Karpas-422 (cell line): ENCODE data around the gene NOTCH4. TPM values are rescaled to one million over a fixed set of nuclear protein-coding genes. Genes with fewer than 3 reads are reported as not detected.
A peak's percentile ranks its signal among the peaks of the same experiment; 100 is the strongest.

Experiments used
- DNase-seq: peaks from one replicate; pipeline ENCODE4 v3.0.0-alpha.2; 2015
- H2AFZ ChIP-seq: fragments of 200-600 bp; sonication (generic); 2 replicates; pipeline ENCODE4 v1.6.1; 2014; ENCODE audit warnings: antibody characterized with exemption, low read length, mixed read lengths
- H3K27ac ChIP-seq: fragments of 200-600 bp; sonication (generic); 2 replicates; pipeline ENCODE4 v1.5.1; 2014; ENCODE audit warnings: mild to moderate bottlenecking, low read length, moderate library complexity
- H3K27me3 ChIP-seq: fragments of 200-600 bp; sonication (generic); 2 replicates; pipeline ENCODE4 v1.6.1; 2014; ENCODE audit warnings: low read length, mixed read lengths
- H3K36me3 ChIP-seq: fragments of 200-600 bp; sonication (generic); 2 replicates; pipeline ENCODE4 v1.6.1; 2014; ENCODE audit warnings: low read length, mixed read lengths; ENCODE audit not compliant: insufficient read depth
- H3K4me1 ChIP-seq: fragments of 200-600 bp; sonication (generic); 2 replicates; pipeline ENCODE4 v1.6.1; 2014; ENCODE audit warnings: mild to moderate bottlenecking, low read length, mixed read lengths
- H3K4me2 ChIP-seq: fragments of 200-600 bp; sonication (generic); 2 replicates; pipeline ENCODE4 v1.6.1; 2014; ENCODE audit warnings: low read length, low read depth, mild to moderate bottlenecking; ENCODE audit not compliant: poor library complexity, severe bottlenecking
- H3K4me3 ChIP-seq: fragments of 200-600 bp; sonication (generic); 2 replicates; pipeline ENCODE4 v1.5.1; 2014; ENCODE audit warnings: mild to moderate bottlenecking, antibody characterized with exemption, low read length, mixed read lengths
- H3K79me2 ChIP-seq: fragments of 200-600 bp; sonication (generic); 2 replicates; pipeline ENCODE4 v1.6.1; 2014; ENCODE audit warnings: mild to moderate bottlenecking, low read length, mixed read lengths
- H3K9ac ChIP-seq: fragments of 200-600 bp; sonication (generic); 2 replicates; pipeline ENCODE4 v1.6.0; 2014; ENCODE audit warnings: low read length
- H3K9me2 ChIP-seq: fragments of 200-600 bp; sonication (generic), shearing (Covaris generic); replicated peaks from 2 replicates; pipeline ENCODE4 v1.6.0; 2014; ENCODE audit warnings: mild to moderate bottlenecking, low read length, moderate library complexity; ENCODE audit not compliant: insufficient read depth
- H3K9me3 ChIP-seq: fragments of 300-700, 200-600 bp; sonication (generic); 2 replicates; pipeline ENCODE4 v1.6.1; 2014; ENCODE audit warnings: low read length, mixed read lengths
- H4K20me1 ChIP-seq: fragments of 200-600 bp; sonication (generic); 2 replicates; pipeline ENCODE4 v1.6.1; 2014; ENCODE audit warnings: mild to moderate bottlenecking, antibody characterized with exemption, low read length, low read depth; ENCODE audit not compliant: insufficient read depth
- total RNA-seq: library from RNA; depleted of rRNA; stranded (reverse); fragments of >200 nt; shearing (Covaris generic); gene quantifications from 2 replicates; pipeline ENCODE4 v1.2.3, GENCODE V29; 2014; ENCODE audit warnings: low replicate concordance

Gene NOTCH4
- total RNA-seq, 1 experiment from 2014 or later: 1.5 TPM

DNA sequence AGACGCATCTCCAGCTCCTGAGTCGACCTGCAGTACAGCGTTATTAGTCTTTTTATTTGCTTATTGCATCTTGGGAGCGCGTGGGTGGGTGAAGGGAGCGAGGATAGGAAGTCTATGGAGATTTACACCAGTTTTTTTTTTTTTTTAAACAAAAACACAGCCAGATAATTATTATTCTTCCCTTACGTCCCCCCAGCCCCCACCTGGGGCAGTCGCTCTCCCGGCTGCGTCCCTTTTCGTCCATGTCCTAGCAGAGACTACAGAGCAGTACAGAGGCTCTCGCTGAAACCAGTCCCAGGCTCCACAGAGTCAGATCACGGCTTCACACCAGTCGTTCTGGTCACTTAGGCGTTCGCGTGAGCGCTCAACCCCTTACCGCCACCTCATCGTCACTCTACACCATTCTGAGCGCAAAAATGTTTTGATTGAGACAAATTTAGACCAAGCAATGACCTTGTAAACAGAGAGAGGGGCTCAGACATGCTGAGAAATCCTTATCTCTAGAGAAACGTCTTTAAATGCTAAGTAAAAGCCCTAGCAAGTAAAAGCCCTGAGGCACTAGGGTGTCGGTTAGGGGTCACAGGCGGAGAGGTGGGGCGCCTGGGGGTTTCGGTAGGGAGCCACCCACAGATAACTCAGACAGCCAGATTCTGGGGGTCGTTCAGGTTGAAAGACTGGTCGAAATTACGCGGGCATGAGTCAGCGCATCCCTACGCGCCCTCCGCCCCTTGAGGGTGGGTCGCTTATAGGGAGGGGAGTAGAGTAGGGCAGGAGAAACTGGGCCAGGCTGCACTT lies 70.9 kb downstream of the NOTCH4 start:
- DNase-seq: no peak
- Histone ChIP-seq H3K4me2 (peak overlapping the region; percentile 80), H3K9me2 (no peaks in the 10 kb centered on the region), H3K4me1 (peaks cover 22% of the 10 kb centered on the region), H3K36me3 (peaks cover 4% of the 10 kb centered on the region; the same call in 1 of the 2 replicates), H3K9me3 (no peaks in the 10 kb centered on the region), H3K27ac (no peak overlapping the region), H3K9ac (peak overlapping the region; percentile 80), H3K79me2 (peaks cover 10% of the 10 kb centered on the region; the same call in 1 of the 2 replicates), H4K20me1 (no peaks in the 10 kb centered on the region), H3K4me3 (peak overlapping the region; percentile 74; the same call in 1 of the 2 replicates), H2AFZ (no peak overlapping the region), H3K27me3 (no peaks in the 10 kb centered on the region)

GRCh38 chr6:32151863-32152768 lies 71.8 kb downstream of the NOTCH4 start, which contains the start of gene PRRT1:
Gene PRRT1 (minus strand): TSS chr6:32151939. CDS start chr6:32151827, 112 bp downstream.
- no peaks in the 10 kb centered on the region for H3K9me2 ChIP-seq
- no peak within 1 kb of the TSS for H3K27ac ChIP-seq
- no peak within 1 kb of the TSS for H3K4me3 ChIP-seq
- DNase-seq: no peak
- no peak within 1 kb of the TSS for H3K9ac ChIP-seq
- no peaks in the 10 kb centered on the region for H3K36me3 ChIP-seq
- no peaks in the 10 kb centered on the region for H4K20me1 ChIP-seq
- no peak within 1 kb of the TSS for H2AFZ ChIP-seq
- H3K79me2 ChIP-seq: peaks cover 10% of the 10 kb centered on the region; the same call in 1 of the 2 replicates
- peaks cover 22% of the 10 kb centered on the region for H3K4me1 ChIP-seq
- H3K9me3 ChIP-seq: no peaks in the 10 kb centered on the region
- peak within 1 kb of the TSS; percentile 80 for H3K4me2 ChIP-seq
- H3K27me3 ChIP-seq: no peaks in the 10 kb centered on the region

- H3K4me2 ChIP-seq: no peak overlapping the region
- peaks cover 22% of the 10 kb centered on the region for H3K4me1 ChIP-seq
- no peak overlapping the region for H3K9ac ChIP-seq
- no peak overlapping the region for H2AFZ ChIP-seq
- no peaks in the 10 kb centered on the region for H4K20me1 ChIP-seq
- H3K79me2 ChIP-seq: peaks cover 10% of the 10 kb centered on the region; the same call in 1 of the 2 replicates
- no peaks in the 10 kb centered on the region for H3K27me3 ChIP-seq
- H3K27ac ChIP-seq: no peak overlapping the region
- no peaks in the 10 kb centered on the region for H3K9me2 ChIP-seq
- no peaks in the 10 kb centered on the region for H3K9me3 ChIP-seq
- H3K36me3 ChIP-seq: no peaks in the 10 kb centered on the region
- no peak for DNase-seq
- no peak overlapping the region for H3K4me3 ChIP-seq
Observed at GRCh38 chr6:32151181-32151862, 72.5 kb downstream of the NOTCH4 start.

GRCh38 chr6:32149932-32150870 lies 73.7 kb downstream of the NOTCH4 start:
- no peak for DNase-seq
- no peak overlapping the region for H3K9ac ChIP-seq
- H3K4me2 ChIP-seq: no peak overlapping the region
- peaks cover 15% of the 10 kb centered on the region for H3K4me1 ChIP-seq
- H3K9me3 ChIP-seq: no peaks in the 10 kb centered on the region
- no peaks in the 10 kb centered on the region for H3K27me3 ChIP-seq
- H3K4me3 ChIP-seq: no peak overlapping the region
- H3K79me2 ChIP-seq: peaks cover 4% of the 10 kb centered on the region; the same call in 1 of the 2 replicates
- H3K27ac ChIP-seq: no peak overlapping the region
- H4K20me1 ChIP-seq: no peaks in the 10 kb centered on the region
- no peaks in the 10 kb centered on the region for H3K36me3 ChIP-seq
- H2AFZ ChIP-seq: no peak overlapping the region
- H3K9me2 ChIP-seq: no peaks in the 10 kb centered on the region

DNA sequence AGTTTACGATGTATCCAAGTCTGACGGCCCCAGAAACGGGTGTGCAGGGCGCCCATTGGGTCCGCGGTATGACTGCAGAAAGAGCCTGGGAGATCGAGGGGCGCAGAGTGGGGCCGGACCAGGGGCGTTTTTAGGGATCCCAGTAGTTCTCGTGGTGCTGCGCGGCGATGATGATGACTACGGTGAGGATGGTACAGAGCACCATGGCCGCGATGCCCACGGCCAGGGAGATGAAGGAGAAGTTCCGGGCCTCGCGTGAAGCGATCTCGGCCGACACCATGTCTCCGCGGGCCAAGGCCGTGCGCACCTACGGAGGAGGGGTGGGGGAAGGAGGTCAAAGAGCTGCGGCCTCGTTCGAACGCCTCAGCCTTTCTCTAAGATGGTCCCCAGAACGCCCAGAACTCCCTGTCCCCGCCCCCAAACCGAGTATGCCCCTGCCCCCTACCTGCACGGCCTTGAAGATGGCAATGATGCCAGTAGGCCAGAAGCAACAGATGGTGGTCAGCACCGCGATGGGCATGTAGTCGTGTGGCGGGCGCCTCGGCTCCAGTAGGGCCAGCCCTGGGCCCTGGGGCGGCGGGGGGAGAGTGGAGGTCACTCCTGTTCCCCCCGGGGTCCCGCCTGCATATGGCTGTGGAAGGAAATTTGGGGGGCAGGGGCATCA lies 74.6 kb downstream of the NOTCH4 start:
- Histone ChIP-seq H3K4me2 (no peak overlapping the region), H3K79me2 (no peaks in the 10 kb centered on the region), H3K9ac (no peak overlapping the region), H3K27me3 (no peaks in the 10 kb centered on the region), H2AFZ (no peak overlapping the region), H3K9me3 (no peaks in the 10 kb centered on the region), H3K4me1 (peaks cover 11% of the 10 kb centered on the region), H3K9me2 (no peaks in the 10 kb centered on the region), H3K36me3 (no peaks in the 10 kb centered on the region), H4K20me1 (no peaks in the 10 kb centered on the region), H3K4me3 (no peak overlapping the region), H3K27ac (no peak overlapping the region)
- no peak for DNase-seq

DNA sequence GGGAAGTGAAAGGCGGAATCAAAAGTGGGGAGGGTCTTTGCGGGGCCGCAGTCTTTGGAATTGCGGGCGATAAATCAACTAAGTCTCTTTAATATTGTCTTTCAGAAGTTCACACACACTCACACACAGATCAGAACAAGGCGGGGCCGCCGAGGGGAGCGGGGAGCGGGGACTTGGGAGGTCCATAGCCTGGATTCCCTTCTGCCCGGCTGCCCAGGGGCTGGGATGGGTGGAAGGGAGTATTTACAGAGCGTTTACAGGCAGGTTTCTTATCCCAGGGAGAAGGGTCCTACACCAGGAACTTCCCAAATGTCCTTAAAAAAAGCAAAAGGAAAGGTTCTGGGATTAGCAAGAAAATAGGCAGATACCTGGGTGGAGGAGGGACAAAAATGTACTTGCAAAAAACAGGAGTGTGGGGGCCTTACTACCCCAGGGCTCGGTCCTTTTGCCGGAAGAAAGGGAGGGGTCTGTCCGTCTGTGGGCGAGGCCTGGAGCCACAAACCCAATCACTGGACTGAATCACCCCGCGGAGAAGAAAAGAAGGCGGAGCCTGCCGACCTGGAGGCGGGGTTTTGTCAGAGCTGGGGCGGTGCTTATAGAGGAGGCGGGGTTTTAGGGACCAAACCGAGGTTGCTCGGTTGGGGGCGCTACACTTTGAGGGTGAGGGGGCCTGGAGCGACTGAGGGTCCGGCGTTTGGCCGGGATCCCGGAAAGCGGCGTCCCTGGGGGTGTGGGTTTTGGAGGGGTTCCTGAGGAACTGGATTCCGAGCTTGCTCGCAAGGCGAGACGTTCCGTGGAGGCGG lies 75.4 kb downstream of the NOTCH4 start:
- H3K9me3 ChIP-seq: no peaks in the 10 kb centered on the region
- H3K9me2 ChIP-seq: no peaks in the 10 kb centered on the region
- peak; percentile 44 for DNase-seq
- no peaks in the 10 kb centered on the region for H3K79me2 ChIP-seq
- no peak overlapping the region for H3K4me3 ChIP-seq
- no peaks in the 10 kb centered on the region for H3K36me3 ChIP-seq
- no peaks in the 10 kb centered on the region for H3K27me3 ChIP-seq
- H3K9ac ChIP-seq: no peak overlapping the region
- H3K4me1 ChIP-seq: peaks cover 8% of the 10 kb centered on the region
- no peak overlapping the region for H2AFZ ChIP-seq
- H4K20me1 ChIP-seq: no peaks in the 10 kb centered on the region
- H3K4me2 ChIP-seq: no peak overlapping the region
- no peak overlapping the region for H3K27ac ChIP-seq
